OCI-LY7 (cell line): Measurements from ENCODE around the gene DHCR7.

Experiments used
- EZH2phosphoT487 ChIP-seq: fragments of 200-600 bp; sonication (generic); IDR thresholded peaks from 2 replicates; pipeline ENCODE4 v1.6.1; 2018; ENCODE audit warnings: low read depth, borderline replicate concordance, mild to moderate bottlenecking, mixed run types, antibody characterized with exemption, low read length, moderate library complexity, mixed read lengths
- TF ChIP-seq, protein P1 (sequence below): fragments of 200-600 bp; sonication (generic); conservative IDR thresholded peaks from 2 replicates; pipeline ENCODE4 v1.5.1; 2014; ENCODE audit warnings: mild to moderate bottlenecking, antibody characterized with exemption, low read length, moderate library complexity, mixed read lengths

DNA sequence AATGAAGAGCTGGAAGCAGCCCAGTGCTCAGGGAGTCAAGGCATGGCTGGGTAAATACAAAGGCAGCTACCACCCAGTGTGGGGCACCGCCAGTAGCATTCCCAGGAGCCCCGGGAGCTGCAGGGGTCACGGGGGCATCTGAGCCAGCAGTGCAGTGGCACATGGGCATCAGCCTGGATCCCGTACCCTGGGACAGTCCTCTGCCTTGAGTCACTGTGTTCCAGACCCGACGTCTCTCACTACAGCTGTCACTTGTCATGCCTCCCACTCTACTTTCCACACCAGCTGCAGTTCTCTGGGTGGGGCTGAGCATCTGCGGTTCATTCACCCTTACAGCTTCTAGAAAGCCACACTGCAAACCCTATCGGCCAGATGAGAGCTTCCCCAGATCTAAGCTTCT is 29.6 kb downstream of the DHCR7 start:
- TF ChIP-seq, protein P1, sequence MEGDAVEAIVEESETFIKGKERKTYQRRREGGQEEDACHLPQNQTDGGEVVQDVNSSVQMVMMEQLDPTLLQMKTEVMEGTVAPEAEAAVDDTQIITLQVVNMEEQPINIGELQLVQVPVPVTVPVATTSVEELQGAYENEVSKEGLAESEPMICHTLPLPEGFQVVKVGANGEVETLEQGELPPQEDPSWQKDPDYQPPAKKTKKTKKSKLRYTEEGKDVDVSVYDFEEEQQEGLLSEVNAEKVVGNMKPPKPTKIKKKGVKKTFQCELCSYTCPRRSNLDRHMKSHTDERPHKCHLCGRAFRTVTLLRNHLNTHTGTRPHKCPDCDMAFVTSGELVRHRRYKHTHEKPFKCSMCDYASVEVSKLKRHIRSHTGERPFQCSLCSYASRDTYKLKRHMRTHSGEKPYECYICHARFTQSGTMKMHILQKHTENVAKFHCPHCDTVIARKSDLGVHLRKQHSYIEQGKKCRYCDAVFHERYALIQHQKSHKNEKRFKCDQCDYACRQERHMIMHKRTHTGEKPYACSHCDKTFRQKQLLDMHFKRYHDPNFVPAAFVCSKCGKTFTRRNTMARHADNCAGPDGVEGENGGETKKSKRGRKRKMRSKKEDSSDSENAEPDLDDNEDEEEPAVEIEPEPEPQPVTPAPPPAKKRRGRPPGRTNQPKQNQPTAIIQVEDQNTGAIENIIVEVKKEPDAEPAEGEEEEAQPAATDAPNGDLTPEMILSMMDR: no peak
- TF ChIP-seq EZH2phosphoT487: no peak
